HFFc6 (cell line): ENCODE data around the gene NKAIN4. TPM values are rescaled to one million over a fixed set of nuclear protein-coding genes. Genes with fewer than 3 reads are reported as not detected.

Experiments used
- DNase-seq: peaks from one replicate; pipeline ENCODE4 v3.0.0-alpha.2; 2018
- H3K27ac Mint-ChIP-seq: 2 replicates; pipeline ENCODE4 v1.8.0; 2020; ENCODE audit warnings: mild to moderate bottlenecking, mixed read lengths
- H3K27me3 Mint-ChIP-seq: 2 replicates; pipeline ENCODE4 v1.8.0; 2021; ENCODE audit warnings: mild to moderate bottlenecking, moderate library complexity, mixed read lengths; ENCODE audit not compliant: insufficient read depth
- H3K36me3 Mint-ChIP-seq: 2 replicates; pipeline ENCODE4 v1.8.0; 2021; ENCODE audit warnings: low read depth, mixed read lengths
- H3K4me1 Mint-ChIP-seq: 2 replicates; pipeline ENCODE4 v1.8.0; 2020; ENCODE audit warnings: low read depth, mixed read lengths
- H3K4me3 Mint-ChIP-seq: 2 replicates; pipeline ENCODE4 v1.8.0; 2020; ENCODE audit warnings: mild to moderate bottlenecking, moderate library complexity, mixed read lengths
- H3K9me3 Mint-ChIP-seq: 2 replicates; pipeline ENCODE4 v1.8.0; 2020; ENCODE audit warnings: mild to moderate bottlenecking, mixed read lengths
- CTCF ChIP-seq: fragments of 200-600 bp; sonication (generic); IDR thresholded peaks from 2 replicates; pipeline ENCODE4 v1.5.0; 2021; ENCODE audit warnings: antibody characterized with exemption, mild to moderate bottlenecking
- total RNA-seq, 6 experiments: library from RNA; stranded (reverse); fragmentation: NEBNext Ultra II Directional; extraction: Animal tissue kit (Norgen Biotek cat#: 25700); gene quantifications; 2 replicates in 1 of 6; 3 replicates in 5 of 6; pipeline ENCODE4 v1.2.3, GENCODE V29; 2021

NKAIN4 gene
- total RNA-seq, 6 experiments from 2014 or later: not detected

- Mint-ChIP-seq H3K36me3 (no peaks in the 10 kb centered on the region; the same call in 1 of the 2 replicates), H3K9me3 (no peaks in the 10 kb centered on the region), H3K27ac (no peak overlapping the region)
Measured at GRCh38 chr20:63284544-63284949, 30.3 kb upstream of the NKAIN4 start.

GRCh38 chr20:63284083-63284440 lies 29.8 kb upstream of the NKAIN4 start:
- DNase-seq: no peak
- peaks cover 2% of the 10 kb centered on the region for H3K27me3 Mint-ChIP-seq
- H3K36me3 Mint-ChIP-seq: no peaks in the 10 kb centered on the region; the same call in 1 of the 2 replicates
- TF ChIP-seq CTCF: no peak
- no peak overlapping the region for H3K4me3 Mint-ChIP-seq
- no peaks in the 10 kb centered on the region for H3K4me1 Mint-ChIP-seq
- no peak overlapping the region for H3K27ac Mint-ChIP-seq
- no peaks in the 10 kb centered on the region for H3K9me3 Mint-ChIP-seq

More at GRCh38 chr20:63284544-63284949, 30.3 kb upstream of the NKAIN4 start:
- no peak for TF ChIP-seq CTCF
- H3K4me1 Mint-ChIP-seq: no peaks in the 10 kb centered on the region
- DNase-seq: no peak
- H3K4me3 Mint-ChIP-seq: no peak overlapping the region; the same call in 1 of the 2 replicates
- H3K27me3 Mint-ChIP-seq: peaks cover 2% of the 10 kb centered on the region

GRCh38 chr20:63283397-63284082 lies 29.3 kb upstream of the NKAIN4 start:
- DNase-seq: no peak

GRCh38 chr20:63282946-63283345 lies 28.7 kb upstream of the NKAIN4 start:
- TF ChIP-seq CTCF: no peak
- Mint-ChIP-seq H3K27me3 (no peaks in the 10 kb centered on the region; the same call in 1 of the 2 replicates), H3K4me1 (no peaks in the 10 kb centered on the region), H3K27ac (no peak overlapping the region), H3K36me3 (no peaks in the 10 kb centered on the region; the same call in 1 of the 2 replicates), H3K4me3 (no peak overlapping the region), H3K9me3 (no peaks in the 10 kb centered on the region)
- DNase-seq: no peak

More at GRCh38 chr20:63283397-63284082, 29.3 kb upstream of the NKAIN4 start:
- no peak overlapping the region for H3K27ac Mint-ChIP-seq
- no peaks in the 10 kb centered on the region; the same call in 1 of the 2 replicates for H3K36me3 Mint-ChIP-seq
- H3K27me3 Mint-ChIP-seq: no peaks in the 10 kb centered on the region; the same call in 1 of the 2 replicates
- no peaks in the 10 kb centered on the region for H3K4me1 Mint-ChIP-seq
- H3K4me3 Mint-ChIP-seq: no peak overlapping the region
- TF ChIP-seq CTCF: no peak
- no peaks in the 10 kb centered on the region for H3K9me3 Mint-ChIP-seq

- Mint-ChIP-seq H3K4me3 (no peak overlapping the region), H3K27ac (no peak overlapping the region), H3K4me1 (no peaks in the 10 kb centered on the region), H3K36me3 (no peaks in the 10 kb centered on the region; the same call in 1 of the 2 replicates), H3K27me3 (no peaks in the 10 kb centered on the region; the same call in 1 of the 2 replicates), H3K9me3 (no peaks in the 10 kb centered on the region)
- no peak for TF ChIP-seq CTCF
- DNase-seq: no peak
Measured at GRCh38 chr20:63281742-63282665, 27.7 kb upstream of the NKAIN4 start.
